Osteocyte (in vitro differentiated cells): ENCODE measurements around the gene NPRL2. TPM values are rescaled to one million over a fixed set of nuclear protein-coding genes. Genes with fewer than 3 reads are reported as not detected.

Experiments
- DNase-seq: peaks from one replicate; pipeline ENCODE4 v3.0.0; 2021; ENCODE audit warnings: mixed read lengths; ENCODE audit not compliant: unreplicated experiment; ENCODE audit errors: extremely low spot score
- H3K27ac Mint-ChIP-seq: one replicate; pipeline ENCODE4 v1.8.0; 2021; ENCODE audit warnings: mild to moderate bottlenecking, mixed read lengths; ENCODE audit not compliant: unreplicated experiment
- H3K27me3 Mint-ChIP-seq: one replicate; pipeline ENCODE4 v1.8.0; 2021; ENCODE audit warnings: mixed read lengths; ENCODE audit not compliant: unreplicated experiment
- H3K36me3 Mint-ChIP-seq: one replicate; pipeline ENCODE4 v1.8.0; 2021; ENCODE audit warnings: mixed read lengths; ENCODE audit not compliant: unreplicated experiment
- H3K4me1 Mint-ChIP-seq: one replicate; pipeline ENCODE4 v1.8.0; 2021; ENCODE audit warnings: mixed read lengths; ENCODE audit not compliant: unreplicated experiment
- H3K4me3 Mint-ChIP-seq: one replicate; pipeline ENCODE4 v1.8.0; 2021; ENCODE audit warnings: mild to moderate bottlenecking, moderate library complexity, mixed read lengths; ENCODE audit not compliant: unreplicated experiment
- H3K9me3 Mint-ChIP-seq: one replicate; pipeline ENCODE4 v1.8.0; 2021; ENCODE audit warnings: mixed read lengths; ENCODE audit not compliant: unreplicated experiment
- CTCF ChIP-seq: fragments of 200-600 bp; sonication (generic); IDR thresholded peaks from 2 replicates; pipeline ENCODE4 v1.5.0; 2021; ENCODE audit warnings: antibody characterized with exemption, mild to moderate bottlenecking, moderate library complexity
- total RNA-seq: library from RNA; stranded (reverse); gene quantifications from 2 replicates; pipeline ENCODE4 v1.2.1, GENCODE V29; 2021

Gene NPRL2
- total RNA-seq, 1 donor from 2014 or later, result 21.0 TPM

- Mint-ChIP-seq H3K36me3 (no peaks in the 10 kb centered on the region), H3K4me3 (no peak overlapping the region), H3K27ac (no peak overlapping the region), H3K9me3 (no peaks in the 10 kb centered on the region), H3K27me3 (peaks cover 9% of the 10 kb centered on the region), H3K4me1 (peaks cover 4% of the 10 kb centered on the region)
- TF ChIP-seq CTCF, result no peak
- no peak for DNase-seq
Observed at GRCh38 chr3:50380405-50381085, 30.0 kb upstream of the NPRL2 start.

DNA sequence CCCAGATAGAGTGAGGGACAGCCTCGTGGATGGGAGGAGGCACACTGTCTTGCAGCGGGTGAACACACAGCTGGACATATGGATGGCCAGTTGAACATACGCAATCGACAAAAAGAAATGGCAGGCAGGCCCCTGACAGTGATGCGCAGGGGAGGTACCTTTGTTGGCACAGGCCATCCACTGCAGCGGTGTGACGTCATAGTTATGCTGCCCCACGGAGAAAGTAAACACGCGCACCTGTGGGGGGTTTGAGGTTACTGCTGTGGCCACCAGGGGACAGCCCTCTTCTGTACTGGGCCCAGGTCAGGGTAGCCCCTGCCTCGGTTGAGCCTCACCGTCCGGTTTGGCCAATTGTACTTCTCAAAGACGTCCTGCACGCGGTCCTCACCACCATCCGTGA lies 28.2 kb upstream of the NPRL2 start:
- H3K9me3 Mint-ChIP-seq, result no peaks in the 10 kb centered on the region
- peaks cover 7% of the 10 kb centered on the region for H3K27me3 Mint-ChIP-seq
- H3K4me1 Mint-ChIP-seq, result peaks cover 4% of the 10 kb centered on the region
- no peak overlapping the region for H3K27ac Mint-ChIP-seq
- no peak for TF ChIP-seq CTCF
- H3K4me3 Mint-ChIP-seq, result no peak overlapping the region
- no peak for DNase-seq
- H3K36me3 Mint-ChIP-seq, result no peaks in the 10 kb centered on the region

GRCh38 chr3:50378024-50378423 lies 27.4 kb upstream of the NPRL2 start:
- Mint-ChIP-seq H3K27me3 (peaks cover 9% of the 10 kb centered on the region), H3K4me3 (no peak overlapping the region), H3K27ac (no peak overlapping the region), H3K4me1 (peaks cover 4% of the 10 kb centered on the region), H3K36me3 (no peaks in the 10 kb centered on the region), H3K9me3 (no peaks in the 10 kb centered on the region)
- TF ChIP-seq CTCF, result no peak
- no peak for DNase-seq

DNA sequence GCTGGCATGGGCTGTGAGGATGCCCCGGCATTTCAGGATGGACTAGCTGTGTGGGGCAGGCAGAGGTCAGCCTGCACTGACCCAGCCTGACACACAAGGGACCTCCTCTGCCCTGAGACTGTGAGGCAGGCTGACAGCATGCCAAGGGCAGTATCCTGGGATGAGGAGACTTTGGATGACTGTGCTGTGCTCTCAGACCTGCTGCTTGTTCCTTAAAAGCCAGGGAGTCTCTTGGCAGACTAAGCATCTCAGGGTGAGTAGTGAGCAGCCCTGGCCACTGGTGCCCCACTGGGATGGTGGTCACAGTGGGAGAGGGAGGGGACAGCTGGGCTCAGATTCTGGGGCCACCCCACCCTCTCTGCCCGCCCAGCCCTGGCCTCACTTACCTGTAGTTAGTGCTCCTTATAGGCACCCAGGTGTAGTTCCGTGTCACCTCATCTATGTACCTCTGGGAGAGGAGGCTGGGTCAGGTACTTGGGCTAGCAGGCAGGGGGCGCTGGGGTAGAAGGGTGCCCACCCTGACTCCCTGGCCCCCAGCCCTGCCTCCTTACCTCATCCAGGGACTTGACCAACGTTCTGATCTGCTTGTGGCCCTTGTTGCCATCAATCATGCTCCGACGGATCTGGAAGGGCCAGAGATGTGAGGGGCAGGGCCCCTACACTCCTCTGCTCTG lies 24.8 kb upstream of the NPRL2 start:
- peaks cover 8% of the 10 kb centered on the region for H3K27me3 Mint-ChIP-seq
- TF ChIP-seq CTCF, result no peak
- no peaks in the 10 kb centered on the region for H3K36me3 Mint-ChIP-seq
- H3K27ac Mint-ChIP-seq, result no peak overlapping the region
- H3K4me3 Mint-ChIP-seq, result no peak overlapping the region
- DNase-seq, result no peak
- no peaks in the 10 kb centered on the region for H3K9me3 Mint-ChIP-seq
- H3K4me1 Mint-ChIP-seq, result no peaks in the 10 kb centered on the region

- no peak overlapping the region for H3K4me3 Mint-ChIP-seq
Observed at GRCh38 chr3:50374363-50375257, 24.0 kb upstream of the NPRL2 start.

More at GRCh38 chr3:50374363-50375257, 24.0 kb upstream of the NPRL2 start:
- DNase-seq, result no peak
- Mint-ChIP-seq H3K9me3 (no peaks in the 10 kb centered on the region), H3K27ac (no peak overlapping the region), H3K36me3 (no peaks in the 10 kb centered on the region), H3K4me1 (no peaks in the 10 kb centered on the region), H3K27me3 (peaks cover 8% of the 10 kb centered on the region)
- no peak for TF ChIP-seq CTCF
